ENCODE results near the gene WDR27. TPM values are rescaled to one million over a fixed set of nuclear protein-coding genes. Genes with fewer than 3 reads are reported as not detected.
"Not testable (repeated sequence)": the region's sequence is repeated elsewhere in the genome, so short reads cannot be mapped to it uniquely, and the experiment has no call there.

Gene WDR27
- total RNA-seq, 3 donors from 2014 or later (not counting 1 experiment from before 2014, with no cell fraction given) = 12.7 to 31.0 (median 25.3) TPM

- Mint-ChIP-seq H3K36me3 (peaks cover 9% of the 10 kb centered on the region), H3K4me1 (no peaks in the 10 kb centered on the region), H3K27me3 (ENCODE audit: low read depth in 2 of 2) (peaks cover 0 to 2% of the 10 kb centered on the region in 2 donors), H3K4me3 (no peak overlapping the region), H3K27ac (no peak overlapping the region), H3K9me3 (peaks cover 7 to 11% of the 10 kb centered on the region in 2 donors)
- no peaks in the 10 kb centered on the region for H3K4me1 ChIP-seq (ENCODE audit: control insufficient read depth, insufficient read depth, low read length)
- intact Hi-C loops (cut with micrococcal nuclease) = no loop called here
- ATAC-seq = no peak
- TF ChIP-seq CTCF (IDR thresholded peaks at IDR 0.05) = no peak
- H3K9me3 ChIP-seq (ENCODE audit: control insufficient read depth, insufficient read depth, low read length) = peaks cover 10% of the 10 kb centered on the region
- DNase-seq = no peak
- no peaks in the 10 kb centered on the region for H3K36me3 ChIP-seq (ENCODE audit: control insufficient read depth, insufficient read depth, low read length)
- no CpG with 5 or more reads among the region's 1 CpG for WGBS (ENCODE audit: insufficient coverage)
- no peaks in the 10 kb centered on the region for H3K27me3 ChIP-seq (ENCODE audit: control insufficient read depth, insufficient read depth, low read length)
- no peak overlapping the region for H3K4me3 ChIP-seq (ENCODE audit: low read length)
- no peak overlapping the region for H3K27ac ChIP-seq (ENCODE audit: low read length)
Observed at GRCh38 chr6:169469028-169469427, 232.8 kb downstream of the WDR27 start.

GRCh38 chr6:169467755-169468154, 234.1 kb downstream of the WDR27 start:
- H3K4me3 ChIP-seq (ENCODE audit: low read length); ATAC-seq; H3K36me3 ChIP-seq (ENCODE audit: control insufficient read depth, insufficient read depth, low read length); H3K27ac Mint-ChIP-seq; H3K27ac ChIP-seq (ENCODE audit: low read length); H3K4me1 Mint-ChIP-seq; H3K27me3 ChIP-seq (ENCODE audit: control insufficient read depth, insufficient read depth, low read length); intact Hi-C loops (cut with micrococcal nuclease); H3K4me3 Mint-ChIP-seq; H3K27me3 Mint-ChIP-seq (ENCODE audit: low read depth in 2 of 2); H3K36me3 Mint-ChIP-seq; DNase-seq; H3K9me3 ChIP-seq (ENCODE audit: control insufficient read depth, insufficient read depth, low read length); H3K4me1 ChIP-seq (ENCODE audit: control insufficient read depth, insufficient read depth, low read length): not testable (repeated sequence)
- peaks cover 7 to 11% of the 10 kb centered on the region in 2 donors for H3K9me3 Mint-ChIP-seq
- WGBS (ENCODE audit: insufficient coverage) = 82% methylated on average over 4 of the region's 4 CpGs

GRCh38 chr6:169466256-169466655, 235.6 kb downstream of the WDR27 start:
- ATAC-seq; DNase-seq; H3K27me3 Mint-ChIP-seq (ENCODE audit: low read depth in 2 of 2); H3K27ac Mint-ChIP-seq; H3K36me3 ChIP-seq (ENCODE audit: control insufficient read depth, insufficient read depth, low read length); H3K4me1 Mint-ChIP-seq; H3K4me3 ChIP-seq (ENCODE audit: low read length); H3K36me3 Mint-ChIP-seq; H3K9me3 ChIP-seq (ENCODE audit: control insufficient read depth, insufficient read depth, low read length); intact Hi-C loops (cut with micrococcal nuclease); H3K27ac ChIP-seq (ENCODE audit: low read length); H3K27me3 ChIP-seq (ENCODE audit: control insufficient read depth, insufficient read depth, low read length); H3K4me3 Mint-ChIP-seq; H3K4me1 ChIP-seq (ENCODE audit: control insufficient read depth, insufficient read depth, low read length): not testable (repeated sequence)
- H3K9me3 Mint-ChIP-seq = peaks cover 7 to 11% of the 10 kb centered on the region in 2 donors
- 43% methylated on average over 2 of the region's 2 CpGs for WGBS (ENCODE audit: insufficient coverage)

- ATAC-seq (no peak), DNase-seq (no peak)
- Mint-ChIP-seq H3K4me3 (no peak overlapping the region), H3K27me3 (ENCODE audit: low read depth in 2 of 2) (peaks cover 0 to 17% of the 10 kb centered on the region in 2 donors), H3K27ac (no peak overlapping the region), H3K36me3 (no peaks in the 10 kb centered on the region), H3K9me3 (no peaks in the 10 kb centered on the region), H3K4me1 (no peaks in the 10 kb centered on the region)
- Histone ChIP-seq H3K4me1 (ENCODE audit: control insufficient read depth, insufficient read depth, low read length) (no peaks in the 10 kb centered on the region), H3K27ac (ENCODE audit: low read length) (no peak overlapping the region), H3K27me3 (ENCODE audit: control insufficient read depth, insufficient read depth, low read length) (no peaks in the 10 kb centered on the region), H3K9me3 (ENCODE audit: control insufficient read depth, insufficient read depth, low read length) (peaks cover 7% of the 10 kb centered on the region), H3K4me3 (ENCODE audit: low read length) (no peak overlapping the region), H3K36me3 (ENCODE audit: control insufficient read depth, insufficient read depth, low read length) (no peaks in the 10 kb centered on the region)
- WGBS (ENCODE audit: insufficient coverage) = 100% methylated on average over 1 of the region's 5 CpGs
- no peak for TF ChIP-seq CTCF (IDR thresholded peaks at IDR 0.05)
- intact Hi-C loops (cut with micrococcal nuclease) = no loop called here
Observed at GRCh38 chr6:169457762-169458161, 244.1 kb downstream of the WDR27 start.

Measured in natural killer cell (primary cell).